Type B pancreatic cell (in vitro differentiated cells): ENCODE data around the gene ZNF554. TPM values are rescaled to one million over a fixed set of nuclear protein-coding genes. Genes with fewer than 3 reads are reported as not detected.
"Not testable (repeated sequence)": the region's sequence is repeated elsewhere in the genome, so short reads cannot be mapped to it uniquely, and the experiment has no call there.

ENCODE experiments used
- DNase-seq: peaks from one replicate; pipeline ENCODE4 v3.0.0; 2021; ENCODE audit warnings: mixed read lengths; ENCODE audit not compliant: unreplicated experiment; ENCODE audit errors: extremely low spot score
- H3K27ac Mint-ChIP-seq: 2 replicates; pipeline ENCODE4 v1.8.0; 2021; ENCODE audit warnings: mild to moderate bottlenecking, mixed read lengths
- H3K27me3 Mint-ChIP-seq: 2 replicates; pipeline ENCODE4 v1.8.0; 2021; ENCODE audit warnings: mixed read lengths
- H3K36me3 Mint-ChIP-seq: 2 replicates; pipeline ENCODE4 v1.8.0; 2021; ENCODE audit warnings: mixed read lengths
- H3K4me1 Mint-ChIP-seq: one replicate; pipeline ENCODE4 v1.8.0; 2021; ENCODE audit warnings: mixed read lengths; ENCODE audit not compliant: unreplicated experiment
- H3K4me3 Mint-ChIP-seq: 2 replicates; pipeline ENCODE4 v1.8.0; 2021; ENCODE audit warnings: mild to moderate bottlenecking, mixed read lengths
- H3K9me3 Mint-ChIP-seq: 2 replicates; pipeline ENCODE4 v1.8.0; 2021; ENCODE audit warnings: mixed read lengths
- total RNA-seq: library from RNA; stranded (reverse); gene quantifications from 2 replicates; pipeline ENCODE4 v1.2.1, GENCODE V29; 2021; ENCODE audit warnings: low replicate concordance
- TF ChIP-seq, protein P1 (sequence below): fragments of 200-600 bp; sonication (generic); conservative IDR thresholded peaks from 2 replicates; pipeline ENCODE4 v1.5.0; 2021; ENCODE audit warnings: antibody characterized with exemption, mild to moderate bottlenecking

ZNF554 gene
- total RNA-seq, 1 donor from 2014 or later = 9.4 TPM

DNA sequence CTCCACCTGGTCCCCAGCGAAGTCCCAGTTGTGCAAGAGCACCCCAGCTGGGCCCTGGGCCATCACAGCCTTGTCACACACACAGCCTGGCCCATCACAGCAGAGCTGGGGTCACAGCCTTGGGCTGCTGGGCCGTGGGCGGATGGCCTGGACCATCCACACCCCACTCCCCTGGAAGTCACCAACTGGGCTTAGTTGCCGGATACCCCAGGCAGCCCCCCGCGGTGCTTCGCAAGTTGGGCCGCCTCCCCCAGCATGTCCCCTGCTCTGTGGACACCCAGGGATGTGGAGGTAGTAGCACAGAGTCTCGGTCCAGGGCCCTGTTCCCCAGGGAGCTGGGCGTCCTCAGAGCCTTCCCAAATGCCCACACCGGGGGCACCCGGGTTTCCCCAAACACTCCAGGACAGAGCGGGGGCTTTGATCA, 4.5 kb upstream of the ZNF554 start:
- TF ChIP-seq, protein P1, sequence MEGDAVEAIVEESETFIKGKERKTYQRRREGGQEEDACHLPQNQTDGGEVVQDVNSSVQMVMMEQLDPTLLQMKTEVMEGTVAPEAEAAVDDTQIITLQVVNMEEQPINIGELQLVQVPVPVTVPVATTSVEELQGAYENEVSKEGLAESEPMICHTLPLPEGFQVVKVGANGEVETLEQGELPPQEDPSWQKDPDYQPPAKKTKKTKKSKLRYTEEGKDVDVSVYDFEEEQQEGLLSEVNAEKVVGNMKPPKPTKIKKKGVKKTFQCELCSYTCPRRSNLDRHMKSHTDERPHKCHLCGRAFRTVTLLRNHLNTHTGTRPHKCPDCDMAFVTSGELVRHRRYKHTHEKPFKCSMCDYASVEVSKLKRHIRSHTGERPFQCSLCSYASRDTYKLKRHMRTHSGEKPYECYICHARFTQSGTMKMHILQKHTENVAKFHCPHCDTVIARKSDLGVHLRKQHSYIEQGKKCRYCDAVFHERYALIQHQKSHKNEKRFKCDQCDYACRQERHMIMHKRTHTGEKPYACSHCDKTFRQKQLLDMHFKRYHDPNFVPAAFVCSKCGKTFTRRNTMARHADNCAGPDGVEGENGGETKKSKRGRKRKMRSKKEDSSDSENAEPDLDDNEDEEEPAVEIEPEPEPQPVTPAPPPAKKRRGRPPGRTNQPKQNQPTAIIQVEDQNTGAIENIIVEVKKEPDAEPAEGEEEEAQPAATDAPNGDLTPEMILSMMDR = no peak
- H3K27me3 Mint-ChIP-seq = no peaks in the 10 kb centered on the region
- no peaks in the 10 kb centered on the region for H3K36me3 Mint-ChIP-seq
- no peak overlapping the region for H3K27ac Mint-ChIP-seq
- no peaks in the 10 kb centered on the region for H3K9me3 Mint-ChIP-seq
- no peaks in the 10 kb centered on the region for H3K4me1 Mint-ChIP-seq
- no peak overlapping the region for H3K4me3 Mint-ChIP-seq
- no peak for DNase-seq

DNA sequence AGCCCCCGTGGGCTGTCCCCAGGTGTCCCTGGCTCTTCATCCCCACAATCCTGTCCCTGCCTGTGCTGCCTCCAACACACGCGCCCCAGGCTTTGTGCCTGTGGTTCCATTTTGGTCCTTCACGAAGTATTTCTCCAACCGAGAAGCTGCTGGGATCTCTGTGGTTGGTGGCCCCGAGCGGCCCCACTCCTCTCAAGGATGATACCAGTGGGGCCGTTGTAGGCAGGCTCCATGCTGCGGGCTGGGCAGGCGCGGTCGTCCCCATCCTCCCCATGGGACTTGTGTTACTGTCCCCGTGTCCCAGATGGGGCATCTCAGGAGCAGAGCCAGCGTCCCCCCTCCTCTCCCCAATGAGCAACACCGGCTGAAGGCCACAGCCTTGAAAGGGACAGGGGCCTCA, 3.7 kb upstream of the ZNF554 start:
- TF ChIP-seq, protein P1 = no peak
- no peaks in the 10 kb centered on the region for H3K36me3 Mint-ChIP-seq
- H3K4me1 Mint-ChIP-seq = no peaks in the 10 kb centered on the region
- no peak for DNase-seq
- no peaks in the 10 kb centered on the region for H3K27me3 Mint-ChIP-seq
- no peak overlapping the region for H3K4me3 Mint-ChIP-seq
- H3K9me3 Mint-ChIP-seq = no peaks in the 10 kb centered on the region
- H3K27ac Mint-ChIP-seq = no peak overlapping the region

DNA sequence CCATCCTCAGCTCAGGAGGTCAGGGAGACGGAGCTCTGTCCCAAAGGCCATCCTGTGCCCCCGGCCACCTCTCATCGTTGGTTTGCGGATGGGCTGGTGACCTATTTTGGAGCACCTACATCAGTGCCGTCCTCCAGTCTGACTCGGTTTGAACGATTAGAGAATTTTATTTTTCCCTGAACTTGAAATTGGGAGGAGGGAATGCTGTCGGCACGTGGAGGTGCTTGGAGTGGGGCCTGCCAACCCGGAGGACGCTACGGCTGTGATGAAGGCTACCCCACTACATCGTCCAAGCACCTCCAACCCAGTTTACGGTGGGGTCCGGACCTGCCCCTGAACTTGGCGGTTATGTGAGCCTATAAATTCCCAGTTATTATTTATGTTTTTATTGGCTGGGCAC, 3.0 kb upstream of the ZNF554 start:
- TF ChIP-seq, protein P1 = no peak
- no peak overlapping the region for H3K27ac Mint-ChIP-seq
- no peaks in the 10 kb centered on the region for H3K4me1 Mint-ChIP-seq
- no peak for DNase-seq
- no peaks in the 10 kb centered on the region for H3K9me3 Mint-ChIP-seq
- H3K27me3 Mint-ChIP-seq = no peaks in the 10 kb centered on the region
- no peaks in the 10 kb centered on the region for H3K36me3 Mint-ChIP-seq
- H3K4me3 Mint-ChIP-seq = no peak overlapping the region

DNA sequence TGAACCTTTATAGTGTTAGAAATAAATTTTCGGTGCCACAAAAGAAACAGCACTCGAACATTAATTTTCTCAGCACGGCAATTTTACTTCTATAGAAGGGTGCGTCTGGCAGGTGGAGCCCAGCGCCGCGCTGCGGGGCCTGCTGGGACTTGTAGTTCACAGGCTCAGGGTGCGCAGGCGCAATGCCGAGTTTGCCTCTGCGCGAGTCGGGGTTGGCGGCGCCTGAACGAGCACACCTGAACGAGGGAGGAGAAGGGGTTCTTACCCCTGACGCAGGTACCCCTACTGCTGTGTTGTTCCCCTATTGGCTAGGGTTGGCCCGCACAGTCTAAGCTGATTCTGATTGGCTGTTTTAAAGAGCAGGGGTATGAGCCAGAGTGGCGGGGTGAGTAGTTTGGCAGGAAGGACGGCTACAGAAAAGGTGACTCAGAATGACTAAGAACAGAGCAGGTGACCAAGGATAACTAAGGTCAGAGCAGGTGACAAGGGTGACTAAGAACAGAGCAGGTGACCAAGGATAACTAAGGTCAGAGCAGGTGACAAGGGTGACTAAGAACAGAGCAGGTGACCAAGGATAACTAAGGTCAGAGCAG, 2.3 kb upstream of the ZNF554 start:
- Mint-ChIP-seq H3K27ac (peak overlapping the region; percentile 56), H3K4me3 (peak overlapping the region; percentile 71)
- not testable (repeated sequence) for H3K27me3 Mint-ChIP-seq, DNase-seq, H3K4me1 Mint-ChIP-seq, H3K9me3 Mint-ChIP-seq, H3K36me3 Mint-ChIP-seq

DNA sequence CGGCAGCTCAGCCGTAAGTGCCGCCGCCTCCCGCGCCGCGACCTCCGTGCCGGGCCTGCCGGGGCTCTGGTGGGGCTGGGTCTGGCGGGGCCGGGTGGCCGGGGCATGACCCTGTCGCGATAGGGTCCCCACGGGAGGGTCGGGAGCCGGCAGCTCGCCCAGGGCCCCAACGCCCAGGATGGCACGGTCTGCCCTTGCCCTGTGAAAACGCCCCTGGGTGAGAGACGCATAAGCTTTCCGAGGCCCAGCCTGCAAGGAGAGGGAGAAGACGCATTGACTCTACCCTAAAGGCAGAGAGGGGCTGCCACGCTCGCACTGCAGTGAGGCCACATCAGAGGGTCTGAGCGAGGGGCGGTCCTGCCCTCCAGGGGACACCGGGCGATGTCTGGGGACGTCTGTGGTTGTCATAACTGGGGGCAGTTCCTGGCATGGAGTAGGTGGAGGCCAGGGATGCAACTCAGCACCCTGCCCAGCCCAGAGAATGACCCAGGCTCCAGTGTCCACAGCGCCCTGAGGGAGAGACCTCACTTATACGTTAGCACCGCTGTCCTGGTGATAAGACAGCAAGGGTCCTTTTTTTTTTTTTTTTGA, 539 bp downstream of the ZNF554 start:
- TF ChIP-seq, protein P1 = no peak
- peak; percentile 70 for DNase-seq
- Mint-ChIP-seq H3K27me3 (no peaks in the 10 kb centered on the region), H3K27ac (no peak overlapping the region), H3K4me1 (no peaks in the 10 kb centered on the region), H3K36me3 (peaks cover 7% of the 10 kb centered on the region), H3K9me3 (no peaks in the 10 kb centered on the region), H3K4me3 (peak overlapping the region; percentile 93)

DNA sequence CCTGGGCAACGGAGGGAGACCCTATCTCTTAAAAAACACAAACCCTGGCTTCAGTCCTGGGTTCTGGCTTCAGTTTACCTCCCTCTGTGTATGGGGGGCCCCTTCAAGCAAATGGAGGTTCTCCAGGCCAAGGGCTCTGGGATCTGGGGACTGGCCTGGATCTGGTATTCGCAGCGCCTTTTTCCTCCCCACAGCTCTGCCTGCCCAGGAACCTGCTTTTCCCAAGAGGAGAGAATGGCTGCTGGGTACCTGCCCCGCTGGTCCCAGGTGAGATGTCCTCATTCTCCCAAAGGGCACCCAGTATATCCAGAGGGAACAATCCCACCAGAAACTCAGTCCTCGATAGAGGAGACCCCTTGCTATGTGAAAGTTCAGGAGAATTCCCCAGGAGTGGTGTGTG, 3.2 kb downstream of the ZNF554 start:
- Mint-ChIP-seq H3K9me3 (peaks cover 4% of the 10 kb centered on the region), H3K27ac (no peak overlapping the region), H3K4me3 (no peak overlapping the region), H3K36me3 (peaks cover 23% of the 10 kb centered on the region), H3K27me3 (no peaks in the 10 kb centered on the region), H3K4me1 (no peaks in the 10 kb centered on the region)
- TF ChIP-seq, protein P1 = no peak
- no peak for DNase-seq
